ENCODE results near the gene PPP4R4. TPM values are rescaled to one million over a fixed set of nuclear protein-coding genes. Genes with fewer than 3 reads are reported as not detected.
A peak's percentile ranks its signal among the peaks of the same experiment; 100 is the strongest.

PPP4R4 gene
- total and polyA plus RNA-seq, 12 donors, result 0.08 to 6.2 (median 0.55) TPM

- H3K27ac ChIP-seq, result no peak overlapping the region
- H3K9me3 ChIP-seq (replicated peaks in 1 of 3), result no peaks in the 10 kb centered on the region
- DNase-seq, result peak in 1 of 7 donors; percentile 23
- intact Hi-C loops (cut with DNase I), result loop anchor here in 1 of 2 donors (10.0 kb wide), 1 partner anchor 52 kb away; no protein-coding TSS in a partner anchor
- no peaks in the 10 kb centered on the region for H3K27me3 ChIP-seq
- peaks cover 0 to 6% of the 10 kb centered on the region in 2 donors for H3K36me3 ChIP-seq (replicated peaks in 1 of 2)
- H3K4me3 ChIP-seq, result no peak overlapping the region
- TF ChIP-seq CTCF (IDR thresholded peaks at IDR 0.05) (no peak), POLR2A (IDR thresholded peaks at IDR 0.05) (no peak)
- 73 to 80% (median 77%) methylated on average over 1 of the region's 1 CpG for WGBS, 4 donors
- peaks cover 4 to 11% of the 10 kb centered on the region in 2 donors for H3K4me1 ChIP-seq (replicated peaks in 1 of 2)
Measured at GRCh38 chr14:94126419-94126677, 47.8 kb upstream of the PPP4R4 start.

GRCh38 chr14:94126800-94127199 lies 47.3 kb upstream of the PPP4R4 start:
- 85 to 91% (median 86%) methylated on average over 5 of the region's 5 CpGs for WGBS, 4 donors
- intact Hi-C loops (cut with DNase I), result loop anchor here in 1 of 2 donors (10.0 kb wide), 1 partner anchor 52 kb away; no protein-coding TSS in a partner anchor
- no peak for DNase-seq
- TF ChIP-seq CTCF (IDR thresholded peaks at IDR 0.05) (no peak), POLR2A (IDR thresholded peaks at IDR 0.05) (no peak)
- Histone ChIP-seq H3K4me1 (replicated peaks in 1 of 2) (peaks cover 4 to 11% of the 10 kb centered on the region in 2 donors), H3K27ac (no peak overlapping the region), H3K4me3 (no peak overlapping the region), H3K36me3 (replicated peaks in 1 of 2) (peaks cover 0 to 6% of the 10 kb centered on the region in 2 donors), H3K9me3 (replicated peaks in 1 of 3) (no peaks in the 10 kb centered on the region), H3K27me3 (no peaks in the 10 kb centered on the region)

- H3K4me3 ChIP-seq, result no peak overlapping the region
- TF ChIP-seq POLR2A (IDR thresholded peaks at IDR 0.05), result no peak
- no peak for TF ChIP-seq CTCF (IDR thresholded peaks at IDR 0.05)
- no peak overlapping the region for H3K27ac ChIP-seq
- H3K36me3 ChIP-seq (replicated peaks in 1 of 2), result peaks cover 0 to 6% of the 10 kb centered on the region in 2 donors
- H3K27me3 ChIP-seq, result no peaks in the 10 kb centered on the region
- peaks cover 4 to 11% of the 10 kb centered on the region in 2 donors for H3K4me1 ChIP-seq (replicated peaks in 1 of 2)
- WGBS, 4 donors, result 89 to 97% (median 93%) methylated on average over 4 to 6 of the region's 6 CpGs
- intact Hi-C loops (cut with DNase I), result loop anchor here in 1 of 2 donors (10.0 kb wide), 1 partner anchor 53 kb away; no protein-coding TSS in a partner anchor
- DNase-seq, result peak in 1 of 7 donors; percentile 42
- H3K9me3 ChIP-seq (replicated peaks in 1 of 3), result no peaks in the 10 kb centered on the region
Measured at GRCh38 chr14:94127330-94127729, 46.8 kb upstream of the PPP4R4 start.

GRCh38 chr14:94128216-94128839 lies 45.8 kb upstream of the PPP4R4 start:
- 88 to 93% (median 91%) methylated on average over 9 to 14 of the region's 14 CpGs for WGBS, 4 donors
- DNase-seq, result peak in 3 of 7 donors; percentile 21 to 49 (median 31)
- Histone ChIP-seq H3K4me1 (replicated peaks in 1 of 2) (peaks cover 4 to 11% of the 10 kb centered on the region in 2 donors), H3K27me3 (no peaks in the 10 kb centered on the region), H3K9me3 (replicated peaks in 1 of 3) (no peaks in the 10 kb centered on the region), H3K36me3 (replicated peaks in 1 of 2) (peaks cover 0 to 6% of the 10 kb centered on the region in 2 donors), H3K27ac (peak overlapping the region in 1 of 5 donors; percentile 89), H3K4me3 (peak overlapping the region in 1 of 4 donors; percentile 61)
- intact Hi-C loops (cut with DNase I), result loop anchor here in 1 of 2 donors (10.0 kb wide), 1 partner anchor 54 kb away; no protein-coding TSS in a partner anchor
- TF ChIP-seq POLR2A (IDR thresholded peaks at IDR 0.05) (no peak), CTCF (IDR thresholded peaks at IDR 0.05) (no peak)
